Gastroesophageal sphincter (tissue), 4 donors: ENCODE results near the gene ATP8A1. TPM values are rescaled to one million over a fixed set of nuclear protein-coding genes. Genes with fewer than 3 reads are reported as not detected.

Experiments used
- ATAC-seq: fragments of 150-250 bp; one replicate; pipeline ENCODE4 v1.9.1; 2016; ENCODE audit warnings: mild to moderate bottlenecking, moderate library complexity
- H3K27ac ChIP-seq, 4 donors: fragments of 200-600 bp; sonication (generic) in 3 of 4; 1 replicate in 3 of 4; 2 replicates in 1 of 4; pipeline ENCODE4 v1.5.1; 2016 to 2019
- H3K27me3 ChIP-seq: fragments of 200-600 bp; sonication (generic); one replicate; pipeline ENCODE4 v1.5.1; 2019
- H3K36me3 ChIP-seq, 2 donors: fragments of 200-600 bp; sonication (generic); one replicate each; pipeline ENCODE4 v1.5.1; 2019; ENCODE audit warnings: control low read depth in 1 of 2
- H3K4me1 ChIP-seq, 3 donors: fragments of 200-600 bp; sonication (generic); 1 replicate in 2 of 3; 2 replicates in 1 of 3; pipeline ENCODE4 v1.5.1; 2016 to 2019; ENCODE audit warnings: control low read depth in 2 of 3
- H3K4me3 ChIP-seq, 2 donors: fragments of 200-600 bp; sonication (generic); one replicate each; pipeline ENCODE4 v1.5.1; 2019; ENCODE audit warnings: mild to moderate bottlenecking in 1 of 2, moderate library complexity in 1 of 2
- H3K9me3 ChIP-seq, 3 donors: fragments of 200-600 bp; sonication (generic); one replicate each; pipeline ENCODE4 v1.5.1; 2017 to 2019; ENCODE audit warnings: control low read depth in 2 of 3
- EP300 ChIP-seq: sonication (generic); formaldehyde crosslinking; IDR thresholded peaks from one replicate; pipeline ENCODE4 v1.6.1; 2017; ENCODE audit warnings: antibody characterized with exemption, mild to moderate bottlenecking
- POLR2A ChIP-seq, 2 donors: fragments of 450-650 bp; IDR thresholded peaks; one replicate each; pipeline ENCODE4 v1.6.1; 2017; ENCODE audit warnings: antibody characterized with exemption in 2 of 2, mild to moderate bottlenecking in 2 of 2, moderate library complexity in 1 of 2
- POLR2AphosphoS5 ChIP-seq: sonication (generic); formaldehyde crosslinking; IDR thresholded peaks from one replicate; pipeline ENCODE4 v1.6.1; 2017; ENCODE audit warnings: antibody characterized with exemption
- WGBS, 2 donors: methylation state at CpG; one replicate each; pipeline ENCODE4 v1.1.5; 2018; ENCODE audit warnings: low coverage in 1 of 2; 5-methylcytosine and 5-hydroxymethylcytosine counted together
- total RNA-seq, 4 donors: library from RNA; depleted of rRNA; stranded (reverse); fragments of >200 nt; gene quantifications; one replicate each; pipeline ENCODE4 v1.1.0, GENCODE V29; 2016
- TF ChIP-seq, protein P1 (sequence below), 4 experiments: fragments of 200-600 bp in 2 of 4; fragments of 450-650 bp in 2 of 4; sonication (generic) in 1 of 4; IDR thresholded peaks; one replicate each; pipeline ENCODE4 v1.5.1; 2017 to 2019; ENCODE audit warnings: antibody characterized with exemption in 4 of 4, mild to moderate bottlenecking in 2 of 4, moderate library complexity in 2 of 4

The ATP8A1 gene
- total RNA-seq, 4 donors from 2014 or later = 5.6 to 21.9 (median 8.9) TPM

- no peak overlapping the region for H3K4me3 ChIP-seq
- H3K27ac ChIP-seq = peak overlapping the region in 1 of 4 donors; percentile 7
- ATAC-seq = peak; percentile 86
- H3K4me1 ChIP-seq = peaks cover 0 to 14% (median 6%) of the 10 kb centered on the region in 3 donors
- H3K9me3 ChIP-seq = no peaks in the 10 kb centered on the region
- no peaks in the 10 kb centered on the region for H3K27me3 ChIP-seq
- 43 to 47% methylated on average over 8 to 9 of the region's 9 CpGs for WGBS, 2 donors
- no peak for TF ChIP-seq EP300
- peaks cover 0 to 5% of the 10 kb centered on the region in 2 donors for H3K36me3 ChIP-seq
Observed at GRCh38 chr4:42627885-42628646, 28.8 kb downstream of the ATP8A1 start.

DNA sequence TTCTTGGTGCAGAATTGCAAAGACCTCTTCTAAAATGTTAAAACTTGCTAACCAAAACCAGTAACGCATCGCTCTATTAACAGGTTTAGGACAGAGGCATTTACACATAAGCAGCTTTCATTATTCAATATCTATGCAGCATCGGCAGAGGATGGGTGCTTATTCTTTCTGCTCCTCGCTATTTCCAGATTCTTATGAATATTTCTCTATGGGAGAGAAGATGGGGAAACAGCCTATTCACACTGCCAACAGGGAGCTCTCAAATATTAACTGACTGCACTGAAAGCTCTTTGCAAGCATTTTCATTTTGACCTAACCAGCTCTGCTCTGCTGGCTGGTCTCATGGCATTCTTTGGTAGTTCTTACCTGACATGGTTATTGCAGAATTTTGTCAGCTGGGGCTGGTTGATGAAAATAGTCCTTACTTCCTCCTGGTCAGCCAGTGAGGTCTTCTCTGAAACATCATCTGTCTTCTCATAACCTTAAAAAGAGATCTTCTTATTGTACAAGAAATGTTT lies 30.2 kb downstream of the ATP8A1 start:
- no peak for ATAC-seq
- Histone ChIP-seq H3K4me1 (peaks cover 0 to 14% (median 6%) of the 10 kb centered on the region in 3 donors), H3K36me3 (peaks cover 0 to 5% of the 10 kb centered on the region in 2 donors), H3K27me3 (no peaks in the 10 kb centered on the region), H3K4me3 (no peak overlapping the region), H3K27ac (no peak overlapping the region), H3K9me3 (no peaks in the 10 kb centered on the region)
- WGBS, 2 donors = 78 to 95% methylated on average over 4 of the region's 4 CpGs
- no peak for TF ChIP-seq EP300
- TF ChIP-seq POLR2A (IDR thresholded peaks at IDR 0.05) = no peak
- TF ChIP-seq, protein P1, sequence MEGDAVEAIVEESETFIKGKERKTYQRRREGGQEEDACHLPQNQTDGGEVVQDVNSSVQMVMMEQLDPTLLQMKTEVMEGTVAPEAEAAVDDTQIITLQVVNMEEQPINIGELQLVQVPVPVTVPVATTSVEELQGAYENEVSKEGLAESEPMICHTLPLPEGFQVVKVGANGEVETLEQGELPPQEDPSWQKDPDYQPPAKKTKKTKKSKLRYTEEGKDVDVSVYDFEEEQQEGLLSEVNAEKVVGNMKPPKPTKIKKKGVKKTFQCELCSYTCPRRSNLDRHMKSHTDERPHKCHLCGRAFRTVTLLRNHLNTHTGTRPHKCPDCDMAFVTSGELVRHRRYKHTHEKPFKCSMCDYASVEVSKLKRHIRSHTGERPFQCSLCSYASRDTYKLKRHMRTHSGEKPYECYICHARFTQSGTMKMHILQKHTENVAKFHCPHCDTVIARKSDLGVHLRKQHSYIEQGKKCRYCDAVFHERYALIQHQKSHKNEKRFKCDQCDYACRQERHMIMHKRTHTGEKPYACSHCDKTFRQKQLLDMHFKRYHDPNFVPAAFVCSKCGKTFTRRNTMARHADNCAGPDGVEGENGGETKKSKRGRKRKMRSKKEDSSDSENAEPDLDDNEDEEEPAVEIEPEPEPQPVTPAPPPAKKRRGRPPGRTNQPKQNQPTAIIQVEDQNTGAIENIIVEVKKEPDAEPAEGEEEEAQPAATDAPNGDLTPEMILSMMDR (IDR thresholded peaks at IDR 0.05) = no peak
- TF ChIP-seq POLR2AphosphoS5 = no peak

- Histone ChIP-seq H3K4me1 (peaks cover 0 to 14% (median 6%) of the 10 kb centered on the region in 3 donors), H3K36me3 (peaks cover 0 to 5% of the 10 kb centered on the region in 2 donors), H3K9me3 (no peaks in the 10 kb centered on the region), H3K4me3 (no peak overlapping the region), H3K27me3 (no peaks in the 10 kb centered on the region), H3K27ac (no peak overlapping the region)
- ATAC-seq = no peak
- TF ChIP-seq POLR2AphosphoS5 = no peak
- TF ChIP-seq, protein P1 (IDR thresholded peaks at IDR 0.05) = no peak
- no peak for TF ChIP-seq POLR2A (IDR thresholded peaks at IDR 0.05)
- no peak for TF ChIP-seq EP300
- WGBS, 2 donors = 76 to 92% methylated on average over 4 of the region's 4 CpGs
Observed at GRCh38 chr4:42625329-42625728, 31.6 kb downstream of the ATP8A1 start.

DNA sequence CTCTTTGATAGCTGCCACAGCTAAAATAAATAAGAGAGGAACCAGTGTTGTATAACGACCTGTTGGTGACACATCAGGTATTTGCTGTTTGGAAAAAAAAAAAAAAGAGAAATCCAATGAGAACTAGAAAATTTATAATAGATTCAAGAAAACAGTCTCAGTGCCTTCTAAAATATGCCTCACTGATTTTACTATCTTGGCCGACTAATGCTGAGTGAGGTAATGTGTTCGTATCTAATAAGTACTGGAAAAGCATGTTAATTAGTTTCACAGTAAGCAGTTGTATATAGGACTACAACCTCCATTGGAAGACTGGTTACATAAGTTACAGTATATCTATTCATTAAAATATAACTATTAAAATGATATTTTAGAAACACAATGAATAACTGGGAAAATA lies 32.4 kb downstream of the ATP8A1 start:
- no peak for ATAC-seq
- Histone ChIP-seq H3K4me1 (peaks cover 0 to 14% (median 6%) of the 10 kb centered on the region in 3 donors), H3K9me3 (no peaks in the 10 kb centered on the region), H3K36me3 (peaks cover 0 to 5% of the 10 kb centered on the region in 2 donors), H3K27ac (no peak overlapping the region), H3K27me3 (no peaks in the 10 kb centered on the region), H3K4me3 (no peak overlapping the region)
- no peak for TF ChIP-seq POLR2A (IDR thresholded peaks at IDR 0.05)
- no peak for TF ChIP-seq POLR2AphosphoS5
- TF ChIP-seq, protein P1 (IDR thresholded peaks at IDR 0.05) = no peak
- no peak for TF ChIP-seq EP300
- 95 to 97% methylated on average over 3 of the region's 3 CpGs for WGBS, 2 donors

DNA sequence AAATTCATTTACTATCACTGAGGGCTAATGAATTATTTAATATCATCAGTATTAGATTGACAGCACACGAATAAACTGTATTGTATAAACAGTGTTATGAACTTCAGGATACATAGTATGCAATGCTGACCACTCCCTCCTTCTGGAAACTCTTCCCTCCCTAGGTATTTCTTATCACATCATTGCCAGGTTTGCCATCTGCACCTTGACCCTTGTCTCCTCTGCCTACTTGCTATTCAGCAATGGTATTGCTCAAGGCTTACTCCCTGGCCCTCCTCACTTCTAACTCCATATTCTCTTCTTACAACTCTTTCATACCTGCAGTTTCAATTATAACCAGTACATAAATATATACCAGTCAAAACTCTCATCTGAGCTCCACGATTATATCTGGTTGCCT lies 38.9 kb downstream of the ATP8A1 start:
- no peaks in the 10 kb centered on the region for H3K4me1 ChIP-seq
- H3K4me3 ChIP-seq = no peak overlapping the region
- no peaks in the 10 kb centered on the region for H3K9me3 ChIP-seq
- H3K36me3 ChIP-seq = peaks cover 0 to 11% of the 10 kb centered on the region in 2 donors
- no peak for ATAC-seq
- no peaks in the 10 kb centered on the region for H3K27me3 ChIP-seq
- TF ChIP-seq, protein P1 (IDR thresholded peaks at IDR 0.05) = no peak
- TF ChIP-seq POLR2AphosphoS5 = no peak
- no peak for TF ChIP-seq EP300
- TF ChIP-seq POLR2A (IDR thresholded peaks at IDR 0.05) = no peak
- H3K27ac ChIP-seq = no peak overlapping the region
- 75 to 80% methylated on average over 2 of the region's 2 CpGs for WGBS, 2 donors
